H9 (cell line): Measurements from ENCODE around the gene MBP. TPM values are rescaled to one million over a fixed set of nuclear protein-coding genes. Genes with fewer than 3 reads are reported as not detected.
A peak's percentile ranks its signal among the peaks of the same experiment; 100 is the strongest.

Source experiments
- DNase-seq: peaks from one replicate; pipeline ENCODE4 v3.0.0-alpha.2; 2017
- H2AFZ ChIP-seq: one replicate; pipeline ENCODE4 v1.6.1; 2013; ENCODE audit warnings: mild to moderate bottlenecking, low read length, control low read depth, moderate library complexity
- H2AK5ac ChIP-seq: 2 replicates; pipeline ENCODE4 v1.6.1; 2013; ENCODE audit warnings: low read length, control low read depth, mixed read lengths; ENCODE audit not compliant: insufficient read length
- H2BK120ac ChIP-seq: one replicate; pipeline ENCODE4 v1.6.1; 2013; ENCODE audit warnings: low read depth, mild to moderate bottlenecking, low read length, control low read depth, inconsistent platforms; ENCODE audit not compliant: poor library complexity, severe bottlenecking
- H2BK12ac ChIP-seq: 2 replicates; pipeline ENCODE4 v1.6.1; 2013; ENCODE audit warnings: low read length, control low read depth, mixed read lengths, low read depth; ENCODE audit not compliant: insufficient read length
- H2BK15ac ChIP-seq: 2 replicates; pipeline ENCODE4 v1.6.1; 2013; ENCODE audit warnings: low read depth, low read length, control low read depth
- H2BK20ac ChIP-seq: one replicate; pipeline ENCODE4 v1.6.1; 2013; ENCODE audit warnings: low read depth, mild to moderate bottlenecking, low read length, control low read depth, inconsistent platforms; ENCODE audit not compliant: poor library complexity, severe bottlenecking
- H2BK5ac ChIP-seq: 2 replicates; pipeline ENCODE4 v1.6.1; 2013; ENCODE audit warnings: low read length, control low read depth, mixed read lengths; ENCODE audit not compliant: insufficient read length
- H3K14ac ChIP-seq: 2 replicates; pipeline ENCODE4 v1.6.1; 2013; ENCODE audit warnings: low read length, control low read depth; ENCODE audit not compliant: insufficient read depth
- H3K18ac ChIP-seq: 2 replicates; pipeline ENCODE4 v1.6.1; 2013; ENCODE audit warnings: low read depth, mild to moderate bottlenecking, mixed read lengths, low read length, control low read depth; ENCODE audit not compliant: insufficient read length
- H3K23ac ChIP-seq: 2 replicates; pipeline ENCODE4 v1.6.1; 2013; ENCODE audit warnings: low read length, control low read depth, mixed read lengths, low read depth; ENCODE audit not compliant: insufficient read length
- H3K23me2 ChIP-seq: 2 replicates; pipeline ENCODE4 v1.6.1; 2013; ENCODE audit warnings: low read depth, mild to moderate bottlenecking, mixed read lengths, low read length, control low read depth; ENCODE audit not compliant: insufficient read length, poor library complexity, severe bottlenecking
- H3K27ac ChIP-seq: 2 replicates; pipeline ENCODE4 v1.5.1; 2013; ENCODE audit warnings: low read length, control low read depth, mixed read lengths, low read depth; ENCODE audit not compliant: insufficient read length
- H3K27me3 ChIP-seq: 2 replicates; pipeline ENCODE4 v1.6.1; 2013; ENCODE audit warnings: low read length, control low read depth, inconsistent platforms; ENCODE audit not compliant: insufficient read depth
- H3K4ac ChIP-seq: 2 replicates; pipeline ENCODE4 v1.6.1; 2013; ENCODE audit warnings: low read depth, mild to moderate bottlenecking, control low read depth, inconsistent platforms, low read length, moderate library complexity
- H3K4me1 ChIP-seq: 2 replicates; pipeline ENCODE4 v1.6.1; 2013; ENCODE audit warnings: low read length, control low read depth, inconsistent platforms; ENCODE audit not compliant: insufficient read depth
- H3K4me2 ChIP-seq: 2 replicates; pipeline ENCODE4 v1.6.1; 2013; ENCODE audit warnings: low read length, control low read depth, mixed read lengths; ENCODE audit not compliant: insufficient read length, insufficient read depth
- H3K56ac ChIP-seq: 2 replicates; pipeline ENCODE4 v1.6.1; 2013; ENCODE audit warnings: low read depth, mild to moderate bottlenecking, mixed read lengths, low read length, control low read depth; ENCODE audit not compliant: insufficient read length
- H3K79me1 ChIP-seq: 2 replicates; pipeline ENCODE4 v1.6.1; 2013; ENCODE audit warnings: low read depth, mild to moderate bottlenecking, moderate library complexity, low read length, control low read depth, inconsistent platforms; ENCODE audit not compliant: insufficient read depth, poor library complexity, severe bottlenecking
- H3K79me2 ChIP-seq: 2 replicates; pipeline ENCODE4 v1.6.1; 2013; ENCODE audit warnings: low read length, control low read depth, inconsistent platforms; ENCODE audit not compliant: insufficient read depth
- H3K9ac ChIP-seq: 2 replicates; pipeline ENCODE4 v1.6.1; 2013; ENCODE audit warnings: low read length, control low read depth, mixed read lengths; ENCODE audit not compliant: insufficient read length; ENCODE audit errors: extremely low read depth
- H3K9me3 ChIP-seq: one replicate; pipeline ENCODE4 v1.6.1; 2013; ENCODE audit warnings: low read depth, low read length, inconsistent platforms; ENCODE audit not compliant: control insufficient read depth
- H3T11ph ChIP-seq: one replicate; pipeline ENCODE4 v1.6.1; 2013; ENCODE audit warnings: mild to moderate bottlenecking, low read length, control low read depth, inconsistent platforms
- H4K20me1 ChIP-seq: one replicate; pipeline ENCODE4 v1.6.1; 2013; ENCODE audit not compliant: control insufficient read depth, insufficient read length, insufficient read depth
- H4K5ac ChIP-seq: 2 replicates; pipeline ENCODE4 v1.6.1; 2013; ENCODE audit warnings: low read depth, mild to moderate bottlenecking, mixed read lengths, low read length, control low read depth; ENCODE audit not compliant: insufficient read length
- H4K8ac ChIP-seq: replicated peaks from 2 replicates; pipeline ENCODE4 v1.6.1; 2013; ENCODE audit warnings: low read length, control low read depth, mixed read lengths, low read depth; ENCODE audit not compliant: insufficient read length
- H4K91ac ChIP-seq: 2 replicates; pipeline ENCODE4 v1.6.1; 2013; ENCODE audit warnings: low read depth, mild to moderate bottlenecking, moderate library complexity, mixed read lengths, low read length, control low read depth; ENCODE audit not compliant: insufficient read length
- H3K27ac Mint-ChIP-seq, 3 experiments: 2 replicates in 2 of 3; 3 replicates in 1 of 3; pipeline ENCODE4 v1.8.0; 2020 to 2021; ENCODE audit warnings: mixed read lengths in 3 of 3, mild to moderate bottlenecking in 1 of 3, moderate library complexity in 1 of 3
- H3K27me3 Mint-ChIP-seq: 2 replicates; pipeline ENCODE4 v1.8.0; 2021; ENCODE audit warnings: low read depth, mild to moderate bottlenecking, moderate library complexity, mixed read lengths
- H3K36me3 Mint-ChIP-seq, 3 experiments: 2 replicates in 2 of 3; 3 replicates in 1 of 3; pipeline ENCODE4 v1.8.0; 2020 to 2021; ENCODE audit warnings: low read depth in 3 of 3, mixed read lengths in 3 of 3; ENCODE audit not compliant: insufficient read depth in 1 of 3
- H3K4me1 Mint-ChIP-seq, 2 experiments: 2 replicates each; pipeline ENCODE4 v1.8.0; 2020; ENCODE audit warnings: mixed read lengths in 2 of 2
- H3K4me3 Mint-ChIP-seq, 2 experiments: 2 replicates in 1 of 2; 3 replicates in 1 of 2; pipeline ENCODE4 v1.8.0; 2020 to 2021; ENCODE audit warnings: mild to moderate bottlenecking in 2 of 2, mixed read lengths in 2 of 2, moderate library complexity in 1 of 2
- H3K9me3 Mint-ChIP-seq, 2 experiments: 2 replicates in 1 of 2; 3 replicates in 1 of 2; pipeline ENCODE4 v1.8.0; 2020; ENCODE audit warnings: mild to moderate bottlenecking in 2 of 2, mixed read lengths in 2 of 2, moderate library complexity in 1 of 2
- CTCF ChIP-seq: fragments of 200-600 bp; sonication (generic); conservative IDR thresholded peaks from 3 replicates; pipeline ENCODE4 v1.8.0; 2021; ENCODE audit warnings: antibody characterized with exemption, mild to moderate bottlenecking
- WGBS: extraction: QIAGEN DNeasy Blood & Tissue Kit; methylation state at CpG from one replicate; pipeline ENCODE4 v1.1.7; 2013; ENCODE audit warnings: missing lambda C conversion rate, low lambda C conversion rate, mixed read lengths; ENCODE audit not compliant: insufficient read length; ENCODE audit errors: extremely low coverage; 5-methylcytosine and 5-hydroxymethylcytosine counted together
- total RNA-seq: library from RNA; stranded (reverse); gene quantifications from 2 replicates; pipeline ENCODE4 v1.2.1, GENCODE V29; 2021

MBP gene
- total RNA-seq, 1 experiment from 2014 or later, result 8.6 TPM

DNA sequence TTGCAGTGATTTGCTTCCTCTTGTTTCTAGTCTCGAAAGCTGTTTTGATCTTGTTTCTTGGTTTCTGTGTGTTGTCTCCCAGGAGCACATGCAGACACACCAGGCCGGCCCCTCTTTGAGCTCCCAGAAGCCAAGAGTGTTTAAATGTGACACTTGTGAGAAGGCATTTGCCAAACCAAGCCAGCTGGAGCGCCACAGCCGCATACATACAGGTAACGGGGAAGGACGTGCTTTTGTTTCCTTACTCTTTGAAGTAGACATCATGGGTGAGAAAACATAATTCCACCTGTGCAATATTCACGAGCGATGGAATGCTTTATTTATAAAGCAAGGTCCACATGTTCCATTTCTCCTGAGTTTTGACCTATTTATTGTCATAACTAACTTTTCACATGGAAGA, 173.0 kb downstream of the MBP start:
- 0 out of 7 replicates have a peak overlapping the region, but pooled peaks of 1 of the 3 experiments have one; percentile 59 for H3K27ac Mint-ChIP-seq
- no peak overlapping the region for H3K14ac ChIP-seq
- H4K8ac ChIP-seq, result no peak overlapping the region
- no peaks in the 10 kb centered on the region for H3K27me3 ChIP-seq
- no peak for TF ChIP-seq CTCF
- H3K23ac ChIP-seq, result no peak overlapping the region
- H3K79me1 ChIP-seq, result no peaks in the 10 kb centered on the region
- H3K9me3 Mint-ChIP-seq, result peaks cover 0 to 2% of the 10 kb centered on the region in 2 experiments; a peak in 2 of 5 replicates
- H3K18ac ChIP-seq, result no peak overlapping the region
- WGBS, result no CpG with 5 or more reads among the region's 8 CpGs
- no peak overlapping the region for H4K91ac ChIP-seq
- H3K56ac ChIP-seq, result no peak overlapping the region
- no peak overlapping the region for H3K9ac ChIP-seq
- no peaks in the 10 kb centered on the region for H3K4me1 ChIP-seq
- no peaks in the 10 kb centered on the region for H4K20me1 ChIP-seq
- no peak overlapping the region for H3K27ac ChIP-seq
- no peak overlapping the region for H2BK15ac ChIP-seq
- no peak overlapping the region for H2AFZ ChIP-seq
- H3K79me2 ChIP-seq, result no peaks in the 10 kb centered on the region
- peaks cover 24 to 61% (median 61%) of the 10 kb centered on the region in 3 experiments for H3K36me3 Mint-ChIP-seq
- H3K27me3 Mint-ChIP-seq, result no peaks in the 10 kb centered on the region
- H2BK20ac ChIP-seq, result no peak overlapping the region
- no peak overlapping the region for H3T11ph ChIP-seq
- peaks cover 0 to 4% of the 10 kb centered on the region in 2 experiments; a peak in 2 of 4 replicates for H3K4me1 Mint-ChIP-seq
- no peaks in the 10 kb centered on the region for H3K23me2 ChIP-seq
- no peak overlapping the region for H2AK5ac ChIP-seq
- H2BK5ac ChIP-seq, result no peak overlapping the region
- H2BK12ac ChIP-seq, result no peak overlapping the region
- H3K4ac ChIP-seq, result no peak overlapping the region
- H3K4me2 ChIP-seq, result no peak overlapping the region
- H3K9me3 ChIP-seq, result no peaks in the 10 kb centered on the region
- no peak overlapping the region for H2BK120ac ChIP-seq
- H3K4me3 Mint-ChIP-seq, result no peak overlapping the region
- no peak overlapping the region for H4K5ac ChIP-seq
- no peak for DNase-seq
